ENCODE data around the gene PIMREG.
A peak's percentile ranks its signal among the peaks of the same experiment; 100 is the strongest.
"Not testable (repeated sequence)": the region's sequence is repeated elsewhere in the genome, so short reads cannot be mapped to it uniquely, and the experiment has no call there.

Gene PIMREG

DNA sequence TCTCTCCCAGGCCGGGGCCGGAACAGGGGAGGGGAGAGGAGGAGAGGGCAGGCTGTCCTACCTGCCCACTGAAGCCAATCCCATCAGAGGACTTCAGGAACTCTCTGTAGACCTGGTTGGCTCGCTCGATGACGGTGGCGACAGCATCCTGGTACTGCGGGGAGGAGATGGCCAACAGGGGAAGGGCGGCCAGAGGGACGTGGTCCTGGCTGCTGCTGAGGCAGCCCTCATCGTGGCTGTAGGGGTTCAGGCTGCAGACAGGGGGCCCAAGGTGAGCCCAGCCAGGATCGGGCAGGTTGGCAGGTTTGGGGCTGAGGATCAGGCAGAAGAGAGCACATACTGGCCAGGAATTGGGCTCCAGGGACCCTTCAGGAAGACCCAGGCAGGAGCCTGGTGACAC lies 34.2 kb downstream of the PIMREG start:
- no peak for DNase-seq (ENCODE audit: low read depth)

GRCh38 chr17:6479622-6480302 lies 35.5 kb downstream of the PIMREG start:
- DNase-seq (ENCODE audit: low read depth), result no peak

DNA sequence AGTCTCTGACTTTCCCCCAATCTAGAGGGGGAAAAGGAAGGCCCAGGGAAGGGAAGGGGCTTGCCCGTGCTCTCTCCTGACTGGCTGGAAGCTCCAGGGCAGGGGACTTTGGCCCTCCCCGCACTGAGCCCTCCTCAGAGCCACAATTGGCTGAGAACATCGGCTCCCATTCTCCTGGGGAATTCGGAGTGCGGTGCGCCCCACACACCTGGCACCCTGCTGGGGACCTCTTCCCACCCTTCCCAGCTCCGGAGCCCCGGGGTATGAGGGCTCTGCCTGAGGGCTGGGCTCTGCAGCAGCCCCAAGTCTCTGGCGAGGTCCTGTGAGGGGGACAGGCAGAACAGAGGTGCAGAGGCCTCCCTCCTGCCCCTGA lies 36.0 kb downstream of the PIMREG start:
- DNase-seq (ENCODE audit: low read depth), result no peak

GRCh38 chr17:6482105-6482455 lies 37.8 kb downstream of the PIMREG start:
- no peak for DNase-seq (ENCODE audit: low read depth)

DNA sequence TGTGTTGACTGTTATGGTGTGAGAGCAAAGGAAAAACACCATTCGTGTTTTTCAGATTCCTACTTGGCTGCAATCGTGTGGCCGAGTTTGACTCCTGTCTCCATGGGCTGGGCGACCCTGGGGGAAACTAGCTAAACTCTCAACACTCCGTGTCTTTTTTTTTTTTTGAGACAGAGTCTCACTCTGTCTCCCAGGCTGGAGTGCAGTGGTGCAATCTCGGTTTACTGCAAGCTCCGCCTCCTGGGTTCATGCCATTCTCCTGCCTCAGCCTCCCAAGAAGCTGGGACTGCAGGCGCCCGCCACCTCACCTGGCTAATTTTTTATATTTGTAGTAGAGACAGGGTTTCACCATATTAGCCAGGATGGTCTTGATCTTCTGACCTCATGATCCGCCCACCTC lies 38.5 kb downstream of the PIMREG start:
- not testable (repeated sequence) for DNase-seq (ENCODE audit: low read depth)

DNA sequence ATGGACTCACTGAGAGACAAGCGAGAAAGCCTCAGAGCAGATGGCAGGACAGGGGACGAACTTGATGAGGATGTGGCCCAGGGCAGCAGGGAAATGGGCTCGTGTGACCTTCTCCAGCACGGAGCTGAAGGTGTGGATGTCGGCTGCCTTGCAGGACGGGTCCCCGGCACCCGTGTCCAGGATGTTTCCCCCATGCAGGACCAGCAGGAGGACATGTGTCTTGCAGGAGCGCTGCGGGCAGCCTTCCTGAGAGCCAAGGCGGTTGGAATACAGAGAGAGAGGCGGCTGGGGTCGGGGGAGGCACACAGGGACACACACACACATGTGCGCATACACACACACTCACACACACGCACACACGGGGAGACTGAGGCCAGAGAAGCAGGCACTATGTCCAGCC lies 39.3 kb downstream of the PIMREG start:
- DNase-seq (ENCODE audit: low read depth), result no peak

GRCh38 chr17:6485646-6486412 lies 41.6 kb downstream of the PIMREG start:
- DNase-seq (ENCODE audit: low read depth), result no peak

DNA sequence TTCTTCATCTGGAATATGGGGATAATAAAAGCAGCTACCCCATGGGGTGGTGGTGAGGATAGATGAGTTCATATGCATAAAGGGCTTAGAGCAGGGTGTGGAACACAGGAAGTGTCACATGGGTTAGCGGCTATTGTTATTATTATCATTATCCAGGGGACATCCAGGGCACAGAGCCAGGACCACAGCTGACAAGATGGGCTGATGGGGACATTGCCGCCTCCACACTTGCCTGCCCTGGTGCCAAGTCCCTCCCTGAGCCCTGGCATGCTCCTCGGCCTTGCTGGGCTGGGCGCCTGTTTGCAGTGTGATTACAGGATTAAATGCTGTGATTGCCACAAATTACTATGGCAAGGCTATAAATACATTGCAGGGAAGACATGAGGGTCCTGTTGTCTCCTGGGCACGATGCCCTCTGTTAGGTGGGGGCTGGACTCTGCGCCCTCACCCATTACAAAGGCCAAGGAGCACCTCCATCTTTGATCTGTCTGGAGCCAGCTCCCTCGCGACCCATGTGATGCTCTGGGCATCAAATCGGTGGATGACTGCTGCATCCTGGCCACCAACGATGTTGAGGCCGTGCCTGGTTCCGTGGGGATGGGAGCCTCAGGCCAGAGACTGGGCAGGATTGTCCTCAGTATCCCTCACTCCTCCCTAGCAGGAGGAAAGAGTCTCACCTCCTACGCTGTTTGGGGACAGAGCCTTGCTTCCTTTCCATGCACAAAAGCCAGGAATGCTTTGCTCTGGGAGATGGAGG lies 43.2 kb downstream of the PIMREG start:
- no peak for DNase-seq (ENCODE audit: low read depth)

GRCh38 chr17:6488008-6488539 lies 43.8 kb downstream of the PIMREG start:
- peak; percentile 23 for DNase-seq (ENCODE audit: low read depth)

DNA sequence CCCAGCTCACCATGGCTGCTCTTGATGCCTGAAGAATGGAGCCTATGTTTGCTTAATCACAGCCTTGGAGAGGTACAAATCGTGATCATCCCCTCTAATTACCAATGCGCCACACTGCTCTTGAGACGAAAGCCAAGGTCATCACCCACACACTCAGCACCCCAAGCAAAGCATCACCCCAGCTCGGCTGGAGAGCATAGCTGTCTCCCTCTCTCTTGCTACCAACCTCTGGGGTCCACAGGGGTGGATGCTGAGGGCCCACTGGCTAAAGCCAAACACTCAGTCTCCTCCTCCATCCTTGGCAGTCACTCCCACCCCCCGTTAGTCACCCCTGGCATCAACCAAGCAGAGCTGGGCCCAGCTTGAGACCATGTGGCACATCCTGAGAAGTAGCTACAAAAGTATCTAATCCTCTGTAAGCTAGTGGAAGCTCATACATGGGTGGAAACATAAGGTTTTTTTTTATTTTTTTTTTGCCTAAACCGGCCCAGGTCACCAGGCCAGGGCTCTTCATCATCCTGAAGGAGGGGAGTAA lies 44.8 kb downstream of the PIMREG start:
- DNase-seq (ENCODE audit: low read depth), result no peak

DNA sequence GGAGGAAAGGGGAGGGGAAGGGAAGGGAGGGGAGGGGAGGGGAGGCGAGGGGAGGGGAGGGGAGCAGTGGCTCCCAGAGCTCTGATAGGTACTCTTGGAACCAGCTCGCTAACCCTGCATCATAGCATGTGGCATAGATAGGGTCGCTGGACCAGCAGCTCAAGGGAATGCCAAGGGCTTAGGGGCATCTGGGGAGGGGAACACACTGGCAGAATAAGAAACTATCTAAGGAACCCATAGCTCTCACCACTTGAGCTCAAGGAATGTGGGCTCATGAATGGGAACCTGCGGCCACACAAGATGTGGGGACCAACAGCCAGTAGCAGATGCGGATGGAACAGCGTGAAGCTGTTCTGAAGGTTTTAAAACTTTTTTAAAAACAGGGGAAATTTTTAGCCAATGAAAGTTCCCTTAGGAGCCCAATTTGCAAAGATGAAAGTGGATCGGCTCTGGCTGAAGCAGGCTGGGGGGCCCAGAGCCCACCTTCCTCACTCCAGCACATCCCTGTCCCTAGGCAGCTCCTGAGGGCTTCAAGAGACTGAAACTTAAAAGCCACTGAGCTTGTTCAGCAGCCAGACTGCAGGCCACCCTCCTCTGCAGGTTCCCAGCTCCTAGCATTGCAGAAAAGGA lies 46.9 kb downstream of the PIMREG start:
- no peak for DNase-seq (ENCODE audit: low read depth)

DNA sequence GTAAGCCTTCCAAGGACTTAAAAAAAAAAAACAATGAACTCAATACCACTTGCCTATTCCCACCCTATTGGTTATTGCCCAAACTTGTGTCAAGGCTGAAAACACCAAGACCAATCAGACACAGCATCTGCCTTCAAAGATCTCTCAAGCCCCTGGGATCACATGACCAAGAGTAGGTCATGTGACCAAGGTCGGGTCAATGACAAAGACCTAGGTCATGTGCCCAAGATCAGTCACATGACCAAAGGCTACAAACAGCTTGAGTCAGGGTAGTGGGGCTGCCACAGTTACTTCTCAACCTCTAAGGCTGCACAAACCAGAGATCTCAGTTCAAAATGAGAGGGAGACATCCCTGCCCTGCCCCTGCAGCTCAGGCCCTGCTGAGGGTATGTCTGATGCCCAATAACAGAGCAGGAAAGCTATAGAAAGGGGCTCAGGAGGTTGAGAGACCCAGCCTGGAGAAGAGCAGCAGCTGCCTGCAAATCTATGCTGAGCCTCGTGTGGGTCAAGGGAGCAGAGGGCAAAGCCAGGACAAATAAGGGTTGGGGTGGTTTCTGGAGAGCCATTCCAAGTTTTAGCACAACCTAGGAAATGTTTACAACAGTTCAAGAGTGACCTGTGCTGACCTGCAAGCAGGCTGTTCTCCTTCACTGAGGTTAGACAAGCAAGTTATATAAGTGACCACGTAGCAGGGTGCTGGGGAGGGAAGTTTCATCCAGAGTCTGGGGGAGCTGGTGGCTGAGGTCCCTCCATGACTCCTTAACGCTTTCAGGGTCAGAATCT lies 48.8 kb downstream of the PIMREG start:
- no peak for DNase-seq (ENCODE audit: low read depth)

DNA sequence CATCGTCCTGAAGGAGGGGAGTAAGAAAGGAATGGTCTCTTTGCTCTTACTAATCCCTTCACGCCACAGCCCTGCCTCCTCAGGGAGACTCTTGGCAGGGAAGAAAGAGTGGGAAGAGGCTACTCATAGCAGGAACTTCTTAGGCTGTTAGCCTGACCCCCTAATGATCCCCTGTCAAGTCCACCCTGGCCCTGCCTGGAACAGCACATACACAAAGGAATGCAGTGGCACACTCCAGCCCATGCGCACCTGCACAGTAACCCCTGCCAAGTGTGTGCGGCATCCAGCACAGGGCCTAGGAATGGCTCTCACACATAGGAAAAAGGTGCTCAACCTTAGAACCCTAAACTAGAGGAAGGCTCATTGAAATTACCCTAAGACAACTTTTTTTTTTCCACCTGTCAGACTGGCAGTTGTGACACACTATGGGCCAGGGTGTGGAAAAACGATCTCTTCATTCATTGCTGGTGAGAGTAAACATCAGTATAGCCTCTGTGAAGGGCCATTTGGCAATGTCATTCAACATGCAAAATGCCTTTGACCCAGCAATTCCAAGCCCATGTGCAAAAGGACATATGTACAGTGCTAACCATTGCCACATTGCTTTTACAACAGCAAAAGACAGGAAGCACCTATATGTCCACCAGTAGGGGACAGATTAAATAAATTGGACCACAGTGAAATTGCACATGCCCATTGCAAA lies 50.1 kb downstream of the PIMREG start:
- DNase-seq (ENCODE audit: low read depth), result no peak

DNA sequence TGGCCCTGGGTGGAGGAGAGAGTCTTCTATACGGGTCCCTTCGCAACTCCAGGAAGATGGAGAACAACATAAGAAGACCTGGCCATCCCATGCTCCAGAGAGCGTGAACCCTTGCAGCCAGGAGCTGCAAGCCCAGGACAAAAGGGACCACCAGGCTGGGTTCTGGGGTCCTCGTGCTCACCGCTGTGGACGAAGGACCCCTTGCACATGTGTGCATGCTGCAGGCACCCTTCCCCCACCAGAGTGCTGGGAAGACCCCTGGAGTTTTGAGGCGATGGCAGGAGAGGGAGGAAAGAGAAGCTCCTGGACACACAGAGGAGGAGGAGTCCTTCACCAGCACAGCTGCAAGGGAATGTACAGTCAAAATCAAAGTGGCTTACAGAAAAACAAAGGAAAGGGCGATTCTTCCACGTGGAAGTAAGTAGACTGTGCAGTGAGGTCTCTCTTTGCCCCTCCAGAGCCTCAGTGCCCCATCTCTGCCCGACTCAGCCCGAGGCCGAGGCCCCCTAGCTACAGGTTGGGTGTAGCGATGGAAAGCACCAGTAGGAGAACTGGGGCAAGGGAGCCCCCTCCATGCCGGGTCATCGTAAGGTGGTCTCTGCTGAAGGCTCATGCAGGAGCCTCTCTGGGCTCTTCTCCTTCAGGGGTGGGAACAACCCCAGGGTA lies 51.3 kb downstream of the PIMREG start:
- no peak for DNase-seq (ENCODE audit: low read depth)

GRCh38 chr17:6496116-6496481 lies 51.8 kb downstream of the PIMREG start:
- DNase-seq (ENCODE audit: low read depth), result no peak

- no peak for DNase-seq (ENCODE audit: low read depth)
Observed at GRCh38 chr17:6496640-6497441, 52.6 kb downstream of the PIMREG start.

DNA sequence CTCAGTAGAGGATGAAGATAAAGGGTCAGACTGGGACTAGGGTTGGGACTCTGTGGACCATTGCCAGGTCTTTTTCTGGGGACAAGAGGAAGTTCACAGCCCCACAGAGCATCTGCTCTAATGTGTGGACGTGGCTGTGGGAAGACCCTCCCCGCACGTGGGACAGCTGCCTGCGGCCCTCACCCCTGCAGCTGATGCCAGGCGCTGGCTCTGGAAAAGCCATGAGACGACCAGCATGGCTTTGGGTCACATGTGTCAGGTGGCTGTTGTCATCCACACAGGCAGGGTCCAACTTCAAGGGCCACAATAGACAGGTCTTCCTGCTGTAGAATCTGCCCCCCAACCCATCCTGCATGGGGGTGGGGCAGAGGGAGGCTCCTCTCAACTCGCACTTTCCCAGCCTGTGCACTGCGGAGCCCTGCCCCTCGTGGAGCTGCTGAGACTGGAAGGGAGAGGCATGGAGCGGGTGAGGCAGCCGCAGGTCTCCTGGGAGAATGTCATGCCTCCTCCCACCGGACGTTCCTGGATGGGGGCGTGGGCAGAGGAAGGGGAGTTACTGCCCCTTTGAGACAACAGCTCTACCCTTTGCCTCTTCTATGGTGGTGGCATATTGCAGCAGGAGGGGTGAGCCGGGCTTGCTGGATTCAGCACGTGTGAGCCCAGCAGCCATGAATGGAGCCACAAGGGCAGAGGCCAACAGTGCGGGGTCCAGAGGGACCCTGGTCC lies 53.4 kb downstream of the PIMREG start:
- DNase-seq (ENCODE audit: low read depth), result no peak

GRCh38 chr17:6498356-6498755 lies 54.1 kb downstream of the PIMREG start:
- DNase-seq (ENCODE audit: low read depth), result no peak
